Endodermal cell (in vitro differentiated cells): ENCODE measurements around the gene RTF1. TPM values are rescaled to one million over a fixed set of nuclear protein-coding genes. Genes with fewer than 3 reads are reported as not detected.

Experiments used
- DNase-seq: peaks from one replicate; pipeline ENCODE4 v3.0.0-alpha.2; 2017
- H3K27ac ChIP-seq: 2 replicates; pipeline ENCODE4 v1.5.1; 2013; ENCODE audit warnings: mild to moderate bottlenecking, low read depth, low read length, moderate library complexity
- H3K27me3 ChIP-seq: 2 replicates; pipeline ENCODE4 v1.6.1; 2013; ENCODE audit warnings: mild to moderate bottlenecking, low read length, moderate library complexity; ENCODE audit not compliant: insufficient read depth, control insufficient read depth, poor library complexity, severe bottlenecking
- H3K36me3 ChIP-seq: 2 replicates; pipeline ENCODE4 v1.7.0; 2013; ENCODE audit warnings: mild to moderate bottlenecking, low read length, moderate library complexity; ENCODE audit not compliant: control insufficient read depth, insufficient read depth
- H3K4me1 ChIP-seq: one replicate; pipeline ENCODE4 v1.7.0; 2013; ENCODE audit warnings: low read length; ENCODE audit not compliant: control insufficient read depth, insufficient read depth
- H3K4me3 ChIP-seq: 2 replicates; pipeline ENCODE4 v1.5.1; 2013; ENCODE audit warnings: mild to moderate bottlenecking, low read length, moderate library complexity
- H3K9ac ChIP-seq: 2 replicates; pipeline ENCODE4 v1.6.1; 2013; ENCODE audit warnings: mild to moderate bottlenecking, low read length, moderate library complexity; ENCODE audit not compliant: poor library complexity, severe bottlenecking; ENCODE audit errors: extremely low read depth
- H3K9me3 ChIP-seq: 2 replicates; pipeline ENCODE4 v1.6.1; 2013; ENCODE audit warnings: mild to moderate bottlenecking, low read length, moderate library complexity; ENCODE audit not compliant: control insufficient read depth
- H3K27ac Mint-ChIP-seq: 2 replicates; pipeline ENCODE4 v1.8.0; 2020; ENCODE audit warnings: mixed read lengths
- H3K27me3 Mint-ChIP-seq: 2 replicates; pipeline ENCODE4 v1.8.0; 2021; ENCODE audit warnings: mild to moderate bottlenecking, mixed read lengths; ENCODE audit not compliant: insufficient read depth
- H3K36me3 Mint-ChIP-seq: 2 replicates; pipeline ENCODE4 v1.8.0; 2020; ENCODE audit warnings: low read depth, mixed read lengths
- H3K4me1 Mint-ChIP-seq: 2 replicates; pipeline ENCODE4 v1.8.0; 2020; ENCODE audit warnings: mixed read lengths
- H3K4me3 Mint-ChIP-seq: 2 replicates; pipeline ENCODE4 v1.8.0; 2020; ENCODE audit warnings: mild to moderate bottlenecking, moderate library complexity, mixed read lengths
- H3K9me3 Mint-ChIP-seq: 2 replicates; pipeline ENCODE4 v1.8.0; 2020; ENCODE audit warnings: mild to moderate bottlenecking, mixed read lengths
- CTCF ChIP-seq: fragments of 200-600 bp; sonication (generic); conservative IDR thresholded peaks from 2 replicates; pipeline ENCODE4 v1.5.0; 2021; ENCODE audit warnings: antibody characterized with exemption, mild to moderate bottlenecking
- WGBS, 2 experiments: methylation state at CpG; one replicate each; pipeline versions ENCODE4 v1.1.5 to v1.1.7; 2013; ENCODE audit warnings: missing lambda C conversion rate in 2 of 2, mixed read lengths in 1 of 2; ENCODE audit not compliant: insufficient coverage in 1 of 2, insufficient read length in 1 of 2; 5-methylcytosine and 5-hydroxymethylcytosine counted together
- total RNA-seq, 2 donors: library from RNA; stranded (reverse); fragmentation: NEBNext Ultra II Directional in 1 of 2; extraction: Animal tissue kit (Norgen Biotek cat#: 25700) in 1 of 2; gene quantifications; 2 replicates in 1 of 2; 3 replicates in 1 of 2; pipeline ENCODE4 v1.2.1, GENCODE V29; 2021

RTF1 gene
- total RNA-seq, 2 donors from 2014 or later, result 48.6 to 66.3 TPM

GRCh38 chr15:41487802-41488201 is 70.9 kb downstream of the RTF1 start:
- 97 to 100% methylated on average over 2 of the region's 2 CpGs for WGBS, 2 experiments
- H3K27me3 ChIP-seq, result peaks cover 27% of the 10 kb centered on the region
- H3K9me3 ChIP-seq, result no peaks in the 10 kb centered on the region
- Mint-ChIP-seq H3K9me3 (no peaks in the 10 kb centered on the region), H3K36me3 (peaks cover 9% of the 10 kb centered on the region), H3K4me3 (no peak overlapping the region), H3K4me1 (peaks cover 6% of the 10 kb centered on the region), H3K27ac (no peak overlapping the region), H3K27me3 (peaks cover 31% of the 10 kb centered on the region)
- peaks cover 4% of the 10 kb centered on the region for H3K4me1 ChIP-seq
- TF ChIP-seq CTCF, result no peak
- no peak overlapping the region for H3K9ac ChIP-seq
- H3K36me3 ChIP-seq, result peaks cover 11% of the 10 kb centered on the region
- DNase-seq, result no peak
- no peak overlapping the region for H3K4me3 ChIP-seq
- H3K27ac ChIP-seq, result no peak overlapping the region

- no peak for DNase-seq
Measured at GRCh38 chr15:41489641-41490040, 72.7 kb downstream of the RTF1 start.

GRCh38 chr15:41490355-41490754 is 73.5 kb downstream of the RTF1 start:
- Mint-ChIP-seq H3K9me3 (no peaks in the 10 kb centered on the region), H3K27ac (no peak overlapping the region), H3K36me3 (no peaks in the 10 kb centered on the region), H3K4me1 (peaks cover 4% of the 10 kb centered on the region), H3K4me3 (no peak overlapping the region), H3K27me3 (peaks cover 50% of the 10 kb centered on the region)
- no peak for DNase-seq
- no peak for TF ChIP-seq CTCF
- Histone ChIP-seq H3K27ac (no peak overlapping the region), H3K36me3 (no peaks in the 10 kb centered on the region), H3K9me3 (no peaks in the 10 kb centered on the region), H3K4me1 (peaks cover 11% of the 10 kb centered on the region), H3K27me3 (peaks cover 49% of the 10 kb centered on the region), H3K9ac (no peak overlapping the region), H3K4me3 (no peak overlapping the region)
- 52 to 63% methylated on average over 3 to 4 of the region's 4 CpGs for WGBS, 2 experiments

More at GRCh38 chr15:41489641-41490040, 72.7 kb downstream of the RTF1 start:
- no peaks in the 10 kb centered on the region for H3K9me3 ChIP-seq
- peaks cover 42% of the 10 kb centered on the region for H3K27me3 ChIP-seq
- H3K27ac ChIP-seq, result no peak overlapping the region
- WGBS, 2 experiments, result 83 to 94% methylated on average over 2 of the region's 2 CpGs
- no peak overlapping the region for H3K9ac ChIP-seq
- Mint-ChIP-seq H3K27ac (no peak overlapping the region), H3K4me1 (peaks cover 5% of the 10 kb centered on the region), H3K9me3 (no peaks in the 10 kb centered on the region), H3K27me3 (peaks cover 43% of the 10 kb centered on the region), H3K4me3 (no peak overlapping the region), H3K36me3 (no peaks in the 10 kb centered on the region)
- no peak overlapping the region for H3K4me3 ChIP-seq
- peaks cover 5% of the 10 kb centered on the region for H3K4me1 ChIP-seq
- no peak for TF ChIP-seq CTCF
- H3K36me3 ChIP-seq, result no peaks in the 10 kb centered on the region
